Measurements from ENCODE around the gene MED15. TPM values are rescaled to one million over a fixed set of nuclear protein-coding genes. Genes with fewer than 3 reads are reported as not detected.

Gene MED15
- total RNA-seq, 1 experiment from 2014 or later: 19.5 TPM

- DNase-seq (ENCODE audit: low read depth): peak; percentile 98
Observed at GRCh38 chr22:20569059-20570058, 61.9 kb downstream of the MED15 start.

GRCh38 chr22:20571078-20571503 is 63.7 kb downstream of the MED15 start:
- DNase-seq (ENCODE audit: low read depth): no peak

GRCh38 chr22:20571531-20572007 is 64.2 kb downstream of the MED15 start:
- DNase-seq (ENCODE audit: low read depth): peak; percentile 24

GRCh38 chr22:20572132-20572802 is 64.9 kb downstream of the MED15 start:
- DNase-seq (ENCODE audit: low read depth): no peak

GRCh38 chr22:20573176-20573832 is 65.9 kb downstream of the MED15 start:
- DNase-seq (ENCODE audit: low read depth): no peak

GRCh38 chr22:20573833-20574615 is 66.6 kb downstream of the MED15 start:
- no peak for DNase-seq (ENCODE audit: low read depth)

- DNase-seq (ENCODE audit: low read depth): no peak
Observed at GRCh38 chr22:20574920-20575353, 67.5 kb downstream of the MED15 start.

GRCh38 chr22:20575724-20576444 is 68.5 kb downstream of the MED15 start:
- no peak for DNase-seq (ENCODE audit: low read depth)

GRCh38 chr22:20576445-20576816 is 69.0 kb downstream of the MED15 start:
- no peak for DNase-seq (ENCODE audit: low read depth)

- no peak for DNase-seq (ENCODE audit: low read depth)
Observed at GRCh38 chr22:20577045-20577444, 69.6 kb downstream of the MED15 start.

GRCh38 chr22:20577549-20577975 is 70.2 kb downstream of the MED15 start:
- no peak for DNase-seq (ENCODE audit: low read depth)

- no peak for DNase-seq (ENCODE audit: low read depth)
Observed at GRCh38 chr22:20578192-20578591, 70.8 kb downstream of the MED15 start.

- DNase-seq (ENCODE audit: low read depth): no peak
Observed at GRCh38 chr22:20578707-20579106, 71.3 kb downstream of the MED15 start.

GRCh38 chr22:20579273-20580120 is 72.1 kb downstream of the MED15 start:
- no peak for DNase-seq (ENCODE audit: low read depth)

- no peak for DNase-seq (ENCODE audit: low read depth)
Observed at GRCh38 chr22:20580179-20580578, 72.8 kb downstream of the MED15 start.

GRCh38 chr22:20580611-20581502 is 73.4 kb downstream of the MED15 start:
- no peak for DNase-seq (ENCODE audit: low read depth)

GRCh38 chr22:20581503-20582170 is 74.2 kb downstream of the MED15 start:
- DNase-seq (ENCODE audit: low read depth): no peak

GRCh38 chr22:20582171-20582511 is 74.7 kb downstream of the MED15 start:
- DNase-seq (ENCODE audit: low read depth): no peak
